Vagina (tissue), 2 donors: ENCODE data around the gene REC8. TPM values are rescaled to one million over a fixed set of nuclear protein-coding genes. Genes with fewer than 3 reads are reported as not detected.
A peak's percentile ranks its signal among the peaks of the same experiment; 100 is the strongest.

Source experiments
- DNase-seq, 2 donors: peaks; one replicate each; pipeline ENCODE4 v3.0.0-alpha.2; 2017; ENCODE audit errors: extremely low spot score in 2 of 2
- H3K27ac ChIP-seq: fragments of 200-600 bp; sonication (generic); one replicate; pipeline ENCODE4 v1.5.1; 2019
- H3K27me3 ChIP-seq: fragments of 200-600 bp; sonication (generic); one replicate; pipeline ENCODE4 v1.5.1; 2019
- H3K36me3 ChIP-seq, 2 donors: fragments of 200-600 bp; sonication (generic); one replicate each; pipeline ENCODE4 v1.5.1; 2017 to 2019
- H3K4me1 ChIP-seq: fragments of 200-600 bp; sonication (generic); one replicate; pipeline ENCODE4 v1.5.1; 2019
- H3K4me3 ChIP-seq, 2 donors: fragments of 200-600 bp; sonication (generic); 1 replicate in 1 of 2; 2 replicates in 1 of 2; pipeline ENCODE4 v1.5.1; 2016 to 2019
- H3K9me3 ChIP-seq: fragments of 200-600 bp; sonication (generic); one replicate; pipeline ENCODE4 v1.5.1; 2019
- POLR2A ChIP-seq, 2 donors: fragments of 450-650 bp; IDR thresholded peaks; one replicate each; pipeline ENCODE4 v1.6.1; 2017; ENCODE audit warnings: antibody characterized with exemption in 2 of 2, mild to moderate bottlenecking in 2 of 2, moderate library complexity in 2 of 2
- POLR2AphosphoS5 ChIP-seq, 2 donors: sonication (generic); formaldehyde crosslinking; IDR thresholded peaks; one replicate each; pipeline ENCODE4 v1.9.0; 2017; ENCODE audit warnings: antibody characterized with exemption in 2 of 2, mild to moderate bottlenecking in 2 of 2, low read depth in 1 of 2; ENCODE audit not compliant: insufficient read depth in 1 of 2
- intact Hi-C: fragments of 100-400 bp; cut with DNase I; formaldehyde crosslinking; loops from one replicate; pipeline ENCODE4 v1.15.1; 2023
- total RNA-seq: library from RNA; depleted of rRNA; stranded (reverse); fragments of >200 nt; gene quantifications from one replicate; pipeline ENCODE4 v1.2.3, GENCODE V29; 2016
- TF ChIP-seq, protein P1 (sequence below), 3 experiments: fragments of 450-650 bp in 2 of 3; fragments of 200-600 bp in 1 of 3; sonication (generic) in 1 of 3; IDR thresholded peaks; one replicate each; pipeline ENCODE4 v1.5.1; 2017 to 2019; ENCODE audit warnings: antibody characterized with exemption in 3 of 3, mild to moderate bottlenecking in 2 of 3, moderate library complexity in 2 of 3

Gene REC8
- total RNA-seq, 1 donor from 2014 or later, result 5.9 TPM

GRCh38 chr14:24145219-24145618 lies 26.7 kb upstream of the REC8 start:
- Histone ChIP-seq H3K4me3 (no peak overlapping the region), H3K27me3 (no peaks in the 10 kb centered on the region), H3K27ac (peak overlapping the region; percentile 87), H3K4me1 (peaks cover 47% of the 10 kb centered on the region), H3K9me3 (no peaks in the 10 kb centered on the region), H3K36me3 (peaks cover 0 to 15% of the 10 kb centered on the region in 2 donors)
- intact Hi-C loops, result no loop called here
- DNase-seq, result no peak
- TF ChIP-seq POLR2A (IDR thresholded peaks at IDR 0.05) (no peak), POLR2AphosphoS5 (IDR thresholded peaks at IDR 0.05; ENCODE audit: insufficient read depth in 1 of 2, low read depth in 1 of 2) (no peak)
- TF ChIP-seq, protein P1, sequence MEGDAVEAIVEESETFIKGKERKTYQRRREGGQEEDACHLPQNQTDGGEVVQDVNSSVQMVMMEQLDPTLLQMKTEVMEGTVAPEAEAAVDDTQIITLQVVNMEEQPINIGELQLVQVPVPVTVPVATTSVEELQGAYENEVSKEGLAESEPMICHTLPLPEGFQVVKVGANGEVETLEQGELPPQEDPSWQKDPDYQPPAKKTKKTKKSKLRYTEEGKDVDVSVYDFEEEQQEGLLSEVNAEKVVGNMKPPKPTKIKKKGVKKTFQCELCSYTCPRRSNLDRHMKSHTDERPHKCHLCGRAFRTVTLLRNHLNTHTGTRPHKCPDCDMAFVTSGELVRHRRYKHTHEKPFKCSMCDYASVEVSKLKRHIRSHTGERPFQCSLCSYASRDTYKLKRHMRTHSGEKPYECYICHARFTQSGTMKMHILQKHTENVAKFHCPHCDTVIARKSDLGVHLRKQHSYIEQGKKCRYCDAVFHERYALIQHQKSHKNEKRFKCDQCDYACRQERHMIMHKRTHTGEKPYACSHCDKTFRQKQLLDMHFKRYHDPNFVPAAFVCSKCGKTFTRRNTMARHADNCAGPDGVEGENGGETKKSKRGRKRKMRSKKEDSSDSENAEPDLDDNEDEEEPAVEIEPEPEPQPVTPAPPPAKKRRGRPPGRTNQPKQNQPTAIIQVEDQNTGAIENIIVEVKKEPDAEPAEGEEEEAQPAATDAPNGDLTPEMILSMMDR (IDR thresholded peaks at IDR 0.05), result no peak

DNA sequence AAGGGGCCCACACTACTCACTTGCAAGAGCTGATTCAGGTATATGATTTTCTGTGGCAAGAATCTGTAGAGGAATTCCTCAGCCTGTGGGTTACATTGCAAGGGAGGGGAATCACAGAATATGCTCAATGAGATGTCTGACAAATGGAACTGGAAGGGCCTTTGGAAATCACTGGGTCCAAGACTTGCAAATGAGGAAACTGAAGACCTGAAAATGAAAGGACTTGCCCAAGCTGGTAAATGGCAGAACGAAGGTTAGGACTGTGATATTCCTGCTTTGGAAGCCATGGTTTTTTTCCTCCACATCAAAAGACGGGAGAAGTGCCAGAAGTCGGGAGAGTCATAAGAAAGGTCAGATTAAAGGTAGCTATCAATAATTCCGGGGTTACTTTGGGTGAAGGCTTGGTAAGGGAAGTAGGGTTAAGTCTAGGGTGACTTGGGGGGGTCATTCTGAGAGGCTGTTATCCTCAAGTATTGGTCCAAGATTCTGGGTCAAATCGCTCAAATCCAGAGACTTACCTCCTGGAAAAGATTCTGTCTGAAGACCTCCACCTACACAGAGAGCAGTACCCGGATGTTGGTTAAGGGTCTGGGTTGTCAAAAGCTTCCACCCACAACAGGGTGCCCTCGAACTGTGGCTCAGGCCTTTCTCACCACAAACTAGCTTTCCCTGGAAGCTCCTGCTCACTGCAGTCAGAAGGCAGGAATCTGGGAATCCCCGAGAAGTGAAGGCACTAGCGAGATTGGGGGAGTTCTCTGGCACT lies 26.0 kb upstream of the REC8 start:
- H3K27ac ChIP-seq, result peak overlapping the region; percentile 87
- H3K36me3 ChIP-seq, result peaks cover 0 to 21% of the 10 kb centered on the region in 2 donors
- intact Hi-C loops, result no loop called here
- DNase-seq, result peak in 1 of 2 donors; percentile 91
- peak overlapping the region; percentile 88 to 94 for H3K4me3 ChIP-seq
- H3K27me3 ChIP-seq, result no peaks in the 10 kb centered on the region
- TF ChIP-seq POLR2AphosphoS5 (IDR thresholded peaks at IDR 0.05; ENCODE audit: insufficient read depth in 1 of 2, low read depth in 1 of 2) (no peak), POLR2A (IDR thresholded peaks at IDR 0.05) (no peak)
- TF ChIP-seq, protein P1 (IDR thresholded peaks at IDR 0.05), result no peak
- H3K9me3 ChIP-seq, result no peaks in the 10 kb centered on the region
- peaks cover 41% of the 10 kb centered on the region for H3K4me1 ChIP-seq

DNA sequence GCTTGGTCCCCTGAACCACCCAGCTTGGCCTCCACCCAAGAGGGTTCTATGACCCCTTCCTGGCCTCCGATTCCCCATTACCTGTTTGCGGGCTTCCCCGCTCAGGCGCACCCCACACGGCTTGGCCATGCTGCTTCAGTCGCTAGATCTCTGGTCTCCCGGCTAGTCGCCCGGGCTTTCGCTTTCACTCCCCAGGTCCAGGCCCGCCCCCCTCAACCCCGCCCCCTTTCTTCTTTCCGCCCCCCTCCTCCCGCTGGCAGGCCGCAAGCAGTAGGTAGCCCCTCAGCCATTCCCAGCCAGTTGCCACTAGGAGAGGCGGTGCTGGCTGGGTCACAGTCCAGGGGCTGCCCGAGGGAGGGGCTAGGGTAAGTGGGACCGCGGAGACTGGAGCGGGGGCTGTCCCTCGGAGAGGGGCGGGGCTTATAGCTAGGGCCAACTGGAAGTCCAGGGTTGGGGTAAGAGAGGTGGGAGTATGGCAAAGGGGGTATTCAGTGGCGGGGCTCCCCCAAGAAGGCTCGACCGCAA lies 25.4 kb upstream of the REC8 start, which contains the start of gene PSME2:
Gene PSME2, minus strand, starts transcription at position 158 of the 525 bp plus-strand sequence. Its CDS starts 29 bp downstream, at position 129.
- Histone ChIP-seq H3K9me3 (no peaks in the 10 kb centered on the region), H3K27me3 (no peaks in the 10 kb centered on the region), H3K27ac (peak within 1 kb of the TSS; percentile 87), H3K4me1 (peaks cover 39% of the 10 kb centered on the region), H3K36me3 (peaks cover 0 to 27% of the 10 kb centered on the region in 2 donors), H3K4me3 (peak within 1 kb of the TSS; percentile 88 to 94)
- intact Hi-C loops, result no loop called here
- no peak for DNase-seq
- TF ChIP-seq, protein P1 (IDR thresholded peaks at IDR 0.05), result no peak
- TF ChIP-seq POLR2AphosphoS5 (IDR thresholded peaks at IDR 0.05; ENCODE audit: insufficient read depth in 1 of 2, low read depth in 1 of 2) (no peak), POLR2A (IDR thresholded peaks at IDR 0.05) (peak in 1 of 2 donors; percentile 21)

GRCh38 chr14:24146978-24147760 lies 24.7 kb upstream of the REC8 start, which contains the start of gene RNF31:
TSS of gene RNF31 (plus strand) at chr14:24147498. CDS start at chr14:24147699, 201 bp downstream.
- H3K27me3 ChIP-seq, result no peaks in the 10 kb centered on the region
- no peaks in the 10 kb centered on the region for H3K9me3 ChIP-seq
- intact Hi-C loops, result no loop called here
- peaks cover 35% of the 10 kb centered on the region for H3K4me1 ChIP-seq
- peak in 1 of 2 donors; percentile 59 for TF ChIP-seq POLR2A (IDR thresholded peaks at IDR 0.05)
- TF ChIP-seq, protein P1 (IDR thresholded peaks at IDR 0.05), result no peak
- TF ChIP-seq POLR2AphosphoS5 (IDR thresholded peaks at IDR 0.05; ENCODE audit: insufficient read depth in 1 of 2, low read depth in 1 of 2), result peak; percentile 77 to 93
- peaks cover 0 to 34% of the 10 kb centered on the region in 2 donors for H3K36me3 ChIP-seq
- peak within 1 kb of the TSS; percentile 87 for H3K27ac ChIP-seq
- H3K4me3 ChIP-seq, result peak within 1 kb of the TSS; percentile 88 to 94
- peak in 1 of 2 donors; percentile 98 for DNase-seq
